CD4-positive, alpha-beta T cell treated with Interleukin-6 at 100 ng/mL for 8 hours (primary cell): ENCODE results near the gene STMP1.

Experiments used
- DNase-seq: peaks from one replicate; pipeline ENCODE4 v3.0.0-alpha.2; 2020; ENCODE audit warnings: mixed read lengths, low spot score

STMP1 gene

GRCh38 chr7:135721198-135721820, 59.0 kb downstream of the STMP1 start:
- DNase-seq = no peak

GRCh38 chr7:135723411-135723810, 61.1 kb downstream of the STMP1 start:
- DNase-seq = no peak
